Panc1 (cell line): ENCODE data around the gene APBB1. TPM values are rescaled to one million over a fixed set of nuclear protein-coding genes. Genes with fewer than 3 reads are reported as not detected.

Experiments
- ATAC-seq: fragments of 200-7000 bp; cut with Tn5 transposase; 2 replicates; pipeline ENCODE4 v1.9.1; 2020; ENCODE audit warnings: mild to moderate bottlenecking, moderate library complexity
- BruUV-seq: library from RNA; stranded (reverse); fragments of 400-500 nt; replicated peaks from 2 replicates; lab custom pipeline; 2021; lab: Mats Ljungman, UMichigan
- CTCF ChIA-PET: fragments of 300-600 bp; sonication (Branson Sonifier 250); formaldehyde crosslinking; loops from one replicate; lab custom pipeline; 2022; ENCODE audit warnings: antibody characterized with exemption; lab: Charles Lee
- POLR2A ChIA-PET: fragments of 300-600 bp; sonication (Branson Sonifier 250); formaldehyde crosslinking; loops from one replicate; lab custom pipeline; 2022; ENCODE audit warnings: antibody characterized with exemption; lab: Charles Lee
- DNase-seq: peaks from one replicate; pipeline ENCODE4 v3.0.0-alpha.2; 2010; ENCODE audit warnings: low read depth, low spot score
- H3K27ac ChIP-seq: 2 replicates; pipeline ENCODE4 v1.5.1; 2011; ENCODE audit warnings: mild to moderate bottlenecking, low read length, inconsistent platforms
- H3K27me3 ChIP-seq: fragments of 200-500 bp; sonication (Bioruptor generic); 2 replicates; pipeline ENCODE4 v1.6.0; 2014; ENCODE audit warnings: low read length, inconsistent platforms; ENCODE audit not compliant: control insufficient read depth, insufficient read depth
- H3K36me3 ChIP-seq: fragments of 200-500 bp; sonication (Bioruptor generic); 2 replicates; pipeline ENCODE4 v1.5.1; 2014; ENCODE audit warnings: inconsistent platforms, mild to moderate bottlenecking, low read length, moderate library complexity; ENCODE audit not compliant: control insufficient read depth, insufficient read depth
- H3K4me1 ChIP-seq: 2 replicates; pipeline ENCODE4 v1.5.1; 2011; ENCODE audit warnings: inconsistent platforms, mild to moderate bottlenecking, low read length, moderate library complexity; ENCODE audit not compliant: control insufficient read depth, insufficient read depth
- H3K4me3 ChIP-seq, 2 experiments: 2 replicates each; pipeline ENCODE4 v1.5.1; 2011 to 2012; ENCODE audit warnings: low read depth in 2 of 2, low read length in 2 of 2, mild to moderate bottlenecking in 2 of 2, inconsistent platforms in 1 of 2, moderate library complexity in 1 of 2
- H3K9me3 ChIP-seq: fragments of 200-500 bp; sonication (Bioruptor generic); 2 replicates; pipeline ENCODE4 v1.5.1; 2014; ENCODE audit warnings: low read depth, mild to moderate bottlenecking, inconsistent platforms, low read length, moderate library complexity; ENCODE audit not compliant: control insufficient read depth, insufficient read depth
- CTCF ChIP-seq: fragments of 450-650 bp; IDR thresholded peaks from 2 replicates; pipeline ENCODE4 v1.5.1; 2017; ENCODE audit warnings: mild to moderate bottlenecking
- POLR2AphosphoS5 ChIP-seq: IDR thresholded peaks from 2 replicates; pipeline ENCODE4 v1.6.1; 2012; ENCODE audit warnings: mild to moderate bottlenecking, low read depth, low read length, moderate library complexity
- REST ChIP-seq, 2 experiments: IDR thresholded peaks; 2 replicates each; pipeline ENCODE4 v1.6.1; 2011 to 2012; ENCODE audit warnings: low read depth in 2 of 2, control low read depth in 1 of 2, low read length in 1 of 2, mild to moderate bottlenecking in 1 of 2, moderate library complexity in 1 of 2; ENCODE audit not compliant: insufficient read depth in 1 of 2
- SIN3A ChIP-seq: IDR thresholded peaks from 2 replicates; pipeline ENCODE4 v1.6.1; 2012; ENCODE audit warnings: low read depth, mild to moderate bottlenecking, low read length, moderate library complexity, borderline replicate concordance; ENCODE audit not compliant: insufficient read depth
- TCF7L2 ChIP-seq: IDR thresholded peaks from 2 replicates; pipeline ENCODE4 v1.6.1; 2011; ENCODE audit warnings: mild to moderate bottlenecking, low read depth, low read length, inconsistent platforms
- in situ Hi-C: cut with HindIII; loops from 2 replicates; pipeline ENCODE4 v1.10.0; 2016; ENCODE audit warnings: low sequenced_read_pairs, low pct_unique_long_range_greater_than_20kb
- intact Hi-C: fragments of 100-400 bp; cut with micrococcal nuclease; formaldehyde crosslinking; loops from one replicate; pipeline ENCODE4 v1.10.0; 2022; ENCODE audit not compliant: unreplicated experiment
- total RNA-seq: library from RNA; stranded (reverse); gene quantifications from one replicate; pipeline ENCODE4 v1.2.1, GENCODE V29; 2021; ENCODE audit not compliant: unreplicated experiment

Gene APBB1
- total RNA-seq, 1 experiment from 2014 or later = 9.6 TPM

GRCh38 chr11:6345366-6345765 lies 73.5 kb downstream of the APBB1 start:
- no TSS peak for BruUV-seq
- Histone ChIP-seq H3K36me3 (no peaks in the 10 kb centered on the region), H3K27ac (no peak overlapping the region), H3K4me1 (no peaks in the 10 kb centered on the region), H3K27me3 (no peaks in the 10 kb centered on the region), H3K4me3 (no peak overlapping the region), H3K9me3 (no peaks in the 10 kb centered on the region)
- POLR2A ChIA-PET = interaction anchor here (0.7 to 0.9 kb wide), 2 partner anchors 10 to 304 kb away, joined by 3 read pairs; no protein-coding TSS in a partner anchor
- ATAC-seq (no peak), DNase-seq (no peak)
- intact Hi-C loops = no loop called here
- TF ChIP-seq SIN3A (no peak), CTCF (no peak), REST (IDR thresholded peaks at IDR 0.05; ENCODE audit: insufficient read depth in 1 of 2, low read depth in 2 of 2, low read length in 1 of 2) (no peak), TCF7L2 (no peak), POLR2AphosphoS5 (no peak)
- in situ Hi-C loops = no loop called here
- CTCF ChIA-PET = interaction anchor here (1.1 kb wide), 1 partner anchor 18 kb away, joined by 4 read pairs; no protein-coding TSS in a partner anchor

Other genes with a start within 250 kb of the APBB1 start
- gene OR52B2, start 248.8 kb downstream of the APBB1 start, total RNA-seq = not detected
- gene OR52W1, start 219.9 kb downstream of the APBB1 start, total RNA-seq = not detected
- not detected for gene C11orf42, start 213.5 kb downstream of the APBB1 start, total RNA-seq
- gene FHIP1B, start 184.5 kb downstream of the APBB1 start, total RNA-seq = 42.8 TPM
- gene CNGA4, start 180.0 kb downstream of the APBB1 start, total RNA-seq = 0.62 TPM
- gene CCKBR, start 159.3 kb downstream of the APBB1 start, total RNA-seq = not detected
- 31.1 TPM for gene CAVIN3, start 98.6 kb downstream of the APBB1 start, total RNA-seq
- gene SMPD1, start 28.6 kb downstream of the APBB1 start, total RNA-seq = 20.0 TPM
- 1.0 TPM for gene HPX, start 21.9 kb upstream of the APBB1 start, total RNA-seq
- 35.4 TPM for gene TRIM3, start 54.8 kb upstream of the APBB1 start, total RNA-seq
- 116 TPM for gene ARFIP2, start 62.2 kb upstream of the APBB1 start, total RNA-seq
- gene TIMM10B, start 62.4 kb upstream of the APBB1 start, total RNA-seq = 63.8 TPM
- gene DNHD1, start 78.2 kb upstream of the APBB1 start, total RNA-seq = 10.6 TPM
- gene RRP8, start 184.5 kb upstream of the APBB1 start, total RNA-seq = 23.1 TPM
- gene ILK, start 184.7 kb upstream of the APBB1 start, total RNA-seq = 204 TPM
- gene TAF10, start 193.1 kb upstream of the APBB1 start, total RNA-seq = 387 TPM
- gene TPP1, start 200.3 kb upstream of the APBB1 start, total RNA-seq = 200 TPM
- gene DCHS1, start 236.7 kb upstream of the APBB1 start, total RNA-seq = 2.2 TPM